NCI-H146 treated with DMSO at 0.1 percent for 48 hours (cell line): ENCODE measurements around the gene TNP2.

ENCODE experiments used
- DNase-seq: peaks from one replicate; lab custom pipeline; 2025; ENCODE audit not compliant: unreplicated experiment; lab: John Stamatoyannopoulos, UW

The TNP2 gene

DNA sequence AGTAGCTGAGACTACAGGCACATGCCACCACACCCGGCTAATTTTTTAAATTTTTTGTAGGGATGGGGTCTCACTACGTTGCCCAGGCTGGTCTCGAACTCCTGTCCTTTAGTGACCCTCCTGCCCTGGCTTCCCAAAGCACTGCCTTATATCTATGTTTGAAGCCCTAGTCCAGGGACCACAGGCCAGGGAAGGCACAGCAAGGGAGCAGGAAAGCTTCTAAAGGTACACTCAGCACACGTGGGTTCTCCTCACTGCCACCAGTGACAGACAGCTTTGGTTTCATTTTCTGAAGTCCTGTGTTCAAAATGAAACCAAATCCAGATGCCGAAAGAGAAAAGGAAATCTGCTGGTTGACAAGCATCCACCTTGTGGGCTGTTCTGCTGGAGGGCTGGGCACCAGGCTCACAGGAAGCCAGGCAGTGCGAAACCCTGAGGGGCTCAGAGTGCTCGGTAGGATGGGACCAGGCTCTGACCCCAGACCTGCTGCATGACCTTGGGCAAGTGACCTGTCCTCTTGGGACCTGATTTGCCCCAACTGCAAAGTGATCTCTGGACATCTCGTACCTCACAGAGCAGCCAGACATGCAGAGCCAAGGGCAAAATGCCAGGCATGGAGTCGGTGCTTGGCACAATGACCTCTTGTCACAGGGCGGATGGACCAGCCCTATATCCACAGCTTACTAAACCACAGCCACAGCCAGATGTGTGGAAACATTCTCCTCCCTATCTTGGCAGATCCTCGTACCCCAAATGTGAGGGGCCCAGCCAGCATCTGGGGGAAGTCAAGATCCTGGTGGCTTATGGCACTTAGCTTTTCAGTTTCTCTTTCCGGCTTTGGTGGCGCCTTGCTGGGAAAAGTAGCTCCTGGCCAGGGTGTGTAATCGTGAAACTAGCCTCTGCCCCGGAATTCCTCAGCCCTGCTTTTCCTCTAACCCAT is 10.3 kb downstream of the TNP2 start:
- DNase-seq: no peak

DNA sequence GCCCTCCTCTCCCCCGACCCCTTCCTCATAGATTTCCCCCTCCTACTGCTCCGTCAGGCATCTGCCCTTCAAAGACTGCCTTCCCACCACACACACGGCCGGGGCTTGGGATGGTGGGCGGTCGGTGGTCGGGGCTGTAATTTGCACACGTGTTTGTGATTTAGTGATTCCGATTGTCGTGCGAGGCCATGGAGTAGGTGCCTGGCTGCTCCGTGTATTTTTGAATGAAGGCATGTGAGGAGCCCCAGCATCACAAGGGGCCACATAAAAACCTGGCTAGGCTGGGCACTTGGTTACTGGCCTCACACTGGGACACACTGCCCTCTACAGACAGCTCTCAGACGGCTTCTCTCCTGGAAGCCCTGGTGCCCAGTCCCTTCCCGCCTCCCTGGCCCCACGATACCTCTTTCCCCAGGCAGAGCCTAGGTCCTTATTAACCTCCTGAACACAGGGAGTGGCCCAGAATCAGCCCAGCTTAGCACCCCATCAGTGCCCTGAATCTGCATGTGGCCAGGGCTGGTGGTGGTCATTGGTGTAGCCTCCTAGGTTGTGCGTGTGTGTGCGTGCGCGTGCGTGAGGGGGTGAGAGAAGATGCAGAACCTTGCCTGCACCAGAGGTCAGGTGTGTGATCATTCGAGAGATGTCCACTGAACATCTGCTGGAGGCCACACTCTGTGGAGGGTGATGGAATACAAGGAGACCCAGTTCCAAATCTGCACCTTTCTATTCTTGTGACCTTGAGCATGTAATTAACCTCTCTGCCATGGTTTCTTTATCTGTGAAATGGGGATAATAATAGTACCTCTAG is 11.8 kb downstream of the TNP2 start:
- DNase-seq: peak; percentile 70

DNA sequence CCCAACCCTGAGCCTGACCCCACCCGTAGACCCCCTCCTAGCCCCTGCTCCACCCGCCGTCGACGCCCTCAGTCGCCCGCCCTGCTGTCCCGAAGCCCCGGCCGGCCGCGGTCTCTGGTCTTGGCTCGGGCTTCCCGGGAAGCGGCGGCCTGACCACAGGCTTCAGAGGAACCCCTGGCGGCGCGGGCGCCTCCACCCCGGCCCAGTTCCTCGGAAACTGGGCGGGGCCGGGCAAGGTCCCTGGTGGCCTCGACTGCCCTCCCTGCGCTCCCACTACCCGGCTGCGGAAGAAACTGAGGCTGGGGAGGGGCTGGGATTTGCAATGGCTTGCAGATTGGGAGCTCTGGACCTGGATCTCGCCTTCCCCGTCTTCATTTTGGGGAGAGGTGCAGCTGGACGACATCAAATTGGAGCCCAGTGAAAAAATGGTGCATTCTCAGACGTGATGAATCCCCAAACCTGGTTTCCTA is 12.4 kb downstream of the TNP2 start:
- DNase-seq: no peak

DNA sequence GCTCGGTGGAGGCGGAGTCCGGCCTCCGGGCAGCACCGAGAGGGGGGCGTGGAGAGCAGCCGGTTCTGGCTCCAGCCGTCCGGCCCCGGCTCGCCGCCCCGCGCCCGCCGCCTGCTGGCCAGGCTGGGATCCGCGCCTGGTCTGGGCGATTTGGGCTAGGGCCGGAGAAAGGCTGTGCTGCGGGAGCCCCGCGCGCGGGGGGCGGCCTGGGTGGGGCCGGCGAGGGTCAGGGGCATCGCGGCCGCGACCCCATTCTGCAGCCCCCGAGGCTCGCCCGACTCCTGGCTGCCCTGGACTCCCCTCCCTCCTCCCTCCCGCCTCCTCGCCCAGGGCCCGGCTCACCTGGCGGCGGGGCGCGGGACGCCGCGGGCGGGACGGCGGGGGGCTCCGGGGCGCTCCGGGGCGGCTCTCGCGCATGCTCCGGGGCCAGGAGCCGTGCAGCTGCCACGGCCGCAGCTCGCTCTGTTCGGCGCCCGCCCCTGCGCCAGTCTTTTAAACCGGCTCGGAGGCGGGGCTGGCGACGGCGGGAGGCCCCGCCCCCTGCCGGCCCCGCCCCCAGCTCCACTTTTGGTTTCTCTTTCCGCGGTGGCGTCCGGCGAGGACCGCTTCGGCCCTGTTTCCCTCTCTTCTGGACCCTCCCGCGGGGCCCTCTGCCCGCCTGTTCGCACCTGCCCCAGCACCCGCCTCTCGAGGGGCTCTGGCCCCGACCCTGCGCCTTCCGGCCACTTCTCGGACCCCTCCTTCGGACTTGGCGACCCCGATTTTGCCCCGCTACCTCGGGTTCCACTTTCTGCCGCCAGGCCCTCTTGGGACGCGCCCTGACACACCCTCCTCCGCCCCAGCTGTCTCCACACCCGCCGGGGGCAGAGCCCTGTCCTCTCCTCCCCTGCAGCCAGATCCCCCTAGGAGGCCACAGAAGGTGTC is 13.1 kb downstream of the TNP2 start, which contains the start of gene SOCS1:
Gene SOCS1, minus strand, starts transcription at position 468 of the 924 bp plus-strand sequence. CDS start 726 bp downstream, outside the sequence.
- DNase-seq: peak; percentile 72

DNA sequence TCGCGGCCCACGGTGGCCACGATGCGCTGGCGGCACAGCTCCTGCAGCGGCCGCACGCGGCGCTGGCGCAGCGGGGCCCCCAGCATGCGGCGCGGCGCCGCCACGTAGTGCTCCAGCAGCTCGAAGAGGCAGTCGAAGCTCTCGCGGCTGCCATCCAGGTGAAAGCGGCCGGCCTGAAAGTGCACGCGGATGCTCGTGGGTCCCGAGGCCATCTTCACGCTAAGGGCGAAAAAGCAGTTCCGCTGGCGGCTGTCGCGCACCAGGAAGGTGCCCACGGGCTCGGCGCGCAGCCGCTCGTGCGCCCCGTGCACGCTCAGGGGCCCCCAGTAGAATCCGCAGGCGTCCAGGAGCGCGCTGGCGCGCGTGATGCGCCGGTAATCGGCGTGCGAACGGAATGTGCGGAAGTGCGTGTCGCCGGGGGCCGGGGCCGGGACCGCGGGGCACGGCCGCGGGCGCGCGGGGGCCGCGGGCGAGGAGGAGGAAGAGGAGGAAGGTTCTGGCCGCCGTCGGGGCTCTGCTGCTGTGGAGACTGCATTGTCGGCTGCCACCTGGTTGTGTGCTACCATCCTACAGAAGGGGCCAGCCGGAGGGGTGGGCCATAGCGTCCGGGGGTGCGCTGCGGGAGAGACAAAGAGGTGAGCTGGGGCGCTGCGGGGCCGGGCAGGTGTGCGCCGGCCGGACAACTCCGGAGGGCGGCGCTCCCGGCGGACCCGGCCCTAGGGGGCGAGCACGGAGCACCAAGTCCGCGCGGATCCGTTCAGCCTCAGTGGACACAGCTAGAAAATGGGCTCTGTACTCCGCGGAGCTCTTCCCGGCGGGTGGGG is 14.0 kb downstream of the TNP2 start:
- no peak for DNase-seq

DNA sequence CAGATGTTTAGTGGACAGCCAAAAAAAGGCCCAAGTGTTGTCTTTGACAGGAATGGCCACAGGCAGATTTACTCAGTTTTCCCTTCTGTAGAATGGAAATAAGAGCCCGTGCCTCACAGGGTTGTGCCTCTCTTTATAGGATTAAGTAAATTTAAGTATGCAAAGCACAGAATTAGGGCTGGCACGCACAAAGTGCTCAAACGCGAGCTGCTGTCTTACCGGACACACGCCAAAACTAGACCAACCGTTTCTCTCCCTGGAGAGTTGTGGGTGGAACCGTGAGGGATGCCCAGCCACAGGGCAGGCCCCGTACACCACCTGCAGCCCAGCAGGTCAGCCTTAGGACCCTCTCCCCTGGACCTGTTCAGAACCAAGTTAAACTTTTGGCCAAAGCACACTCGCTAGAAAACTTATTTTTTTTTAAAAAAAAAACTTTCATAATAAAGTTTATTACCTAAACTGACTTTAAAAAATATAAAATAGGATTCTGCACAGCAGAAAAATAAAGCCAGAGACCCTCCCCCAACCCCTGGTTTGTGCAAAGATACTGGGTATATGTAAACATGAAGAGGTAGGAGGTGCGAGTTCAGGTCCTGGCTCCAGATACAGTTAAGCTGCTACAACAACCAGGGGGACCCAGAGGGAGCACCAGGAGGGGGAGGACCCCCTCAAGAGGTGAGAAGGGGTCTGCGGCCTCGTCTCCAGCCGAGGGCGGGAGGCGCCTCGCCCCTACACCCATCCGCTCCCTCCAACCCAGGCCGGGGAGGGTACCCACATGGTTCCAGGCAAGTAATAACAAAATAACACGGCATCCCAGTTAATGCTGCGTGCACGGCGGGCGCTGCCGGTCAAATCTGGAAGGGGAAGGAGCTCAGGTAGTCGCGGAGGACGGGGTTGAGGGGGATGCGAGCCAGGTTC is 14.9 kb downstream of the TNP2 start:
- DNase-seq: no peak

DNA sequence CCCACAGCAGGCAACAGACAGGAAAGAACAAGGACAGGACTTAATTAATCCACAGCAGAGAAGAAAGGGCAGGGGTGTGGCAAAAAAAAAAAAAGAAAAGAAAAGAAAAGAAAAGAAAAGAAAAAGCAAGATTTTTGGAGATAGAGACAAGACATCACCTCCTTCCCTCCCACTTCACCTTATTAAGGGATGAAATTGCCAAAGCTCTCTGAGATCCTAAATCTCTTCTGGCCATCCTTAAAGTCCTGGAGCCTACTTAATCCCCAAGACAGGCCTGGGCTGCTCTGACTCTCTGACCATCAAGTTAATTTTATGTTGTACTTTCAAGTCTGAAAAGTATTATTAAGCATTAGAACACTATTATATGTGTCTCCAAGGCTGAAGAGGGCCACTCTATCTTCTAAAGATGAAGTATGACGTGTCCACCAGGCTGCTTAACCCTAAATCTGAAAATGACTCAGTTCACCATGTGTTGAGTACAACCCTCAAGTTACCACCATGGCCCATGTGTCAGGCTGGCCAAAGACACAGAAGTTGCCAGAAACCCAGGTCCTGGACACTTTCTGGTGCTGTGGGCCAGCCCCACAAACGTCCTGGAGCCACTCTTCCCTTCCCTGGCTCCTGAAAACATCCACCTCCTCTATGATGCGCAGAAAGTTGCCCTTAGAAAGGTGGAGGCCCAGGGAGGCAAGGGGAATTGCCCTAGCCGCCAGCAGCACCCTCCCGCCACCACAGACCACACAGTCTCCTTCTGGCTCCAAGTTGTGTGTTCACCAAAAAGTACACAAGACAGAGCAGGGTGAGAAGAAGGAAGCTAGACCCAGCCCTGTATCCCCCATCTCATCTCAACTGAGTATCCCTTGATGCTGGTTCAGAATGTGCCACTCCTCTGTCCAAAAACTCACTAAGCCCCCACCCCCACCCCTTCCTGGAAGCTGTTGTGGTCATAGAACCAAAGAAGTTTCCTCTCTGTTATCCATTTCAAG is 15.8 kb downstream of the TNP2 start:
- DNase-seq: no peak

DNA sequence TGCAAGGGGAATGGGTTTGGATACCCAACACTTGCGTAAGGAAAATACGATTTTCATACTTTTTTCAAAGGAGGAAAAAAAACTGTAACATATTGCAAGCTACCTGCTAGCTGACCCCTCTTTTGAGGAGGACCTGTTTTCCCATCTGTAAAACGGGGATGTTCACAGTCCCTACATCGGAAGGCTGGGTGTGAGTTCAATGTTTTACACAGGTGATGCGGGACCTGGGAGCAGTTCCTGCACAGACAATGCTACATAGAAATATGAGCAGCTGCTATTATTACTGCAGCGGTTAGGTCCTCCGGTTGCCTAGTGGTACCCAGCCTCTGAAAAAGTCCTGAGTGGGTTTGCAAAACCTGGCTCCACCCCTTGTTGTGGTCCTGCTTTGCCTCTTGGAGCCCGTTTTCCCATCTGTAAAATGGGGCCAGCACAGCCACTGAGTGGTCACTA is 16.6 kb downstream of the TNP2 start:
- no peak for DNase-seq

DNA sequence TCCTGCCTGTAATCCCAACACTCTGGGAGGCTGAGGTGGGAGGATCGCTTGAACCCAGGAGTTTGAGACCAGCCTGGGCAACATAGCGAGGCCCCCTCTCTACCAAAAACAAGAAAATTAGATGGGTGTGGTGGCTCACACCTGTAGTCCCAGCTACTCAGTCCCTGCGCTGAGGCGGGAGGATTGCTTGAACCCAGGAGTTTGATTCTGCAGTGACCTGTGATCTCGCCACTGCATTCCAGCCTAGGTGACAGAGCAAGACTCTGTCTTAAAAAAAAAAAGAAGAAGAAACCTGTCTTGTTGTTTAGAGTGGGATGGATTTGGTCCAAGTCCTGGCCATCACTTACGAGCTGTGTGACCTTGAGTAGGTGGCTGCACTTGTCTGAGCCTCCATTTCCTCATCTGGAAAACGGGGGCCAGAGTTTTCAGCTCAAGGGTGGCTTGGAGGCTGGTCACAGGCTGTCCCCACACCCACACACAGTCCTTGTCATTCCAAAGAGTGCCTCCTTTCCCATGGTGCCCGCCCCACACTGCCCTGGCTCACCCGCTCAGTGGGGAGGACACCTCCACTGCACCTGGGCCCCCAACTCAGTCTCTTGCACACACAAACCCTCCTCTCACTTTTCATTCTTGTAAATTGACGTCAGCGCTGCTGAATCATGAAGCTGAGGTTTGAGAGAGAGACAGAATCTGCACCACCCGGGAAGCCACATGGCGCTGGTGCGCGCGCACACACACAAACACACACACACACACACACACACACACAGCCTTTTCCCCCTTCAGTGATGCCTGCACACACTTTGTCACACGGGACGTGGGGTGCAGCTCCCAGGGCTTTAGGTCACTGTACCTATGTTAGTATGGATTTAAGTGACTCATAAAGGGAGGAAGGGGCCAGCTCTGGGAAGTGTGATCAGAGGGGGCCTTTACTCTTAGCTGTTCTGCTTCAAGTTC is 17.3 kb downstream of the TNP2 start:
- no peak for DNase-seq

DNA sequence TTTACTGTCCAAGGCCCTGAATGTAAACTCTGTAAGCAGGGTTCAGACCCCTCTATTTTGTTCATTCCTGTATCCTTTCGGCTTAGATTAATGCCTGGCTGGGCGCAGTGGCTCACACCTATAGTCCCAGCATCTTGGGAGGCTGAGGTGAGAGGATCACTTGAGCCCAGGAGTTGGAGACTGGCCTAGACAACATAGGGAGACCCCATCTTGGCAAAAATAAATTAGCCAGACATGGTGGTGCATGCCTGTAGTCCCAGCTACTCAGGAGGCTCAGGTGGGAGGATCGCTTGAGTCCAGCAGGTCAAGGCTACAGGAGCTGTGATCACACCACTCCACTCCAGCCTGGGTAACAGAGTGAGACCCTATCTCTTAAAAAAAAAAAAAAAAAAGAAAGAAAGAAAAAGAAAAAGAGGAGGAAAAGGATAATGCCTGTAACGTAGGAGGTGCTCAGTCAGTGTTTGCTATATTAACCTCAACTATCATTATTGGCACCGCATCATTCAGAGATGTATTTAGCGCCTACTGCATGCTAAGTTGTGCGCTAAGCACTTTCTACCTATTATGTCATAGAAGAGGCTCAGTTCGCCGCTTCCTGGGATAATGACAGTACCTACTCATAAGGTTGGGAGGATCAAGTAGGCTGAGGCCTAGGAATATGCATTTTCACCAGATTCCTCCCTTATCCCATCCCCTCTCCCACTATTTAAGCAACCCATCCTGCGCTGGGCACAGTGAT is 18.2 kb downstream of the TNP2 start:
- no peak for DNase-seq

DNA sequence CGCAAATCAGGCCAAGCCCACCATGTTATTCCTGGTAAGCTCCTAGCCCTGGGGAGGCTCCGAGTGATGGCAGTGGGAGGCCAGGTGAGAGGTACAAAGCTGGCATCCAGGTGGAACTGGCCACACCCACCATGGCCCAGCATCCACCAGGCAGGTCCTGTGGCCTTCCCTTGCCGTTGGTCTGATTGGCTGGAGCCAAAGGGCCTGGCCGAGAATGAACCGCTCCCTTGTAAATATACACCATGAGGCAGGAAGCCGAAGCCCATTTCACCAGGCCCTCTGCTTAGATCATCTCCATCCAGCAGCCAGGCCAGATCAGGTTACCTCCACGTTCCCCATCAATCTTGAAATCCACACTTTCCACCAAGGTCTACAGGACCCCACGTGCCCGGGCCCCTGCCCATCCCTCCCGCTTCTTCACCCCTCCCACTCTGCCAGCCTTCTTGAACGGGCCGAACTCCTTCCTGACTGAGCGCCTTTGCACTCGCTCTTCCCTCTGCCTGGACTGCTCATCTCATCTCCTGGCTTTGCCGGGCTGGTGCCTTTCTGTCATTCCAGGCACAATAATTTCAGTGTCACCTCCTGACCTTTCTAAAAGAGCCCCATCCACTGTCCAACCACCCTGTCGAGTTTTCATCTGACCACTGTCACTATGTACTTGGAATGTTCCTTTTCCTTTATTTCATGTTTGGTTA is 18.9 kb downstream of the TNP2 start:
- no peak for DNase-seq

DNA sequence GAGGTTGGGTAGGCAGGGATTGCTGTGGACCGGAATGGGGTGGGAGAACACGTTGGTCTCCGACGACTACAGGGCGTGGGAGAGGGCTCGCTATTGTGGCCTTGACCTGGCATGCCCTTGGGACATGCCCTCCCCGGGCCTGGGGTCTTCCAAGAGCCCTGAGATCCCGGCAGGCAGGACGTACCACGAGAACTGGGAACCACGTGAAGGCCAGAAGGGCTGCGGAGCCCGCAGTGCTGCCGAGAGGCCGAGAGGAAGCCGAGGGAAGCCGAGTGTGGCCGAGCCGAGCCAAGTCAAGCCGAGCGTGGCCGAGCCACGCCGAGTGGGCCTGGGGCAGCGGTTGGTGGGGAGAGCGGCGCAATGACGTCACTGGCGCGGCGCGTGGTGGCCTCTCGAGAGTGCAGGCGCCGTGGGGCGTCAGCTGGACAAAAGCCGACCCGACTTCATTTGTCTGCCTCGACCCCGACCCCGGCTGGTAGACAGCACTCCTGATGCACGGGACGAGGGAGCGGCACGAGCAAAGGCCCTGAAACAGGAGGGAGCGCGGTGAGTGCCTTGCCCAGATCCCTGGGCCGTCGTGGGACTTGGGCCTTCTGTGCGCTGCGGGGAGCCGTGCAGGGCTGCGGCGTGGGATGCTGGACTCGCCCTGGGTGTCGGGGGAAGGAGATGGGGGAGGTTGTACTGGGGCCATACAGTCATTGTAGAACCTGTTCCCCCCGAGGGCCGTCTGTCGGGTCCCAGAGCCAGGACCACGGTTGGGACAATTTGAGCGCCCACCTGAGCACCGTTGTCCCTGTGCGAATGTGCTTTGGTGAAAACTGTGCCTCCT is 19.7 kb downstream of the TNP2 start:
- no peak for DNase-seq

DNA sequence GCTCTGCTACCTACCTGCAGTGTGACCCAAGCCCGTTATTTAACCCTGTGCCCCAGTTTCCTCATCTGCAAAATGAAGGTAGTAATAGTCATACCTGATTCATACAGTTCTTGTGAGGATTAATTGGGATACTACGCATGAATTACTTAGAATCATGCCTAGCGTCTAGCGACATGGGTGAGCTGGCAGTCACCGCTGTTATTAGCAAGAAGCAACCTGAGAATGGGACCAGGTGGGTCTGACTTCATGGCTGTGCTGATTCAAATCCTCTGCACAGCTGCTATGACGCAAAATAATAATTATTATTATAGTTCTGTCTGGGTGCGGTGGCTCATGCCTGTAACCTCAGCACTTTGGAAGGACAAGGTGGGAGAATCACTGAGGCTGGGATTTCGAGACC is 21.0 kb downstream of the TNP2 start:
- DNase-seq: no peak

DNA sequence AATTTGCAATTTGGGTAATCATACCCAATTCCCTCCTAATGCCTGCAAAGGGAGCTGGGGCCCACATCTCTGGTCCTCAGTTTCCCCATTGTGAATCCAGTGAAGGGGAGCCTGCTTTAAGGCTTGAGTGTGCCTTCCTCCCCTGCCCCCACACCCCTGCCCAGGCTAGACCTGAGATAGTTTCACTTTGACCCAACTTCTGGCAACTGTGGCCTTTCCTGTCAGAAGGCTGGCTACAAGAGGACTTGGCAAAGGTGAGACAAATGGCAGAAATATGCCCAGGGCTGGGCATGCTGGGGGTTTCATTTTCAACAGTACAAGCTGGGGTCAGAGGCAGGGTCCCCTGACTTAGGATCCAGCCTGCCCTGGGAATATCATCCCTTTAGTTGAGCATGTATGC is 23.1 kb downstream of the TNP2 start:
- no peak for DNase-seq
